Measurements from ENCODE around the gene TMEM203. TPM values are rescaled to one million over a fixed set of nuclear protein-coding genes. Genes with fewer than 3 reads are reported as not detected.

The TMEM203 gene
- total RNA-seq, 4 donors from 2014 or later: 24.7 to 45.9 (median 32.0) TPM

- H3K27ac ChIP-seq: no peak overlapping the region
- TF ChIP-seq POLR2A (IDR thresholded peaks at IDR 0.05): no peak
- no peak for TF ChIP-seq CTCF (IDR thresholded peaks at IDR 0.05 in 4 of 5, conservative IDR thresholded peaks at IDR 0.05 in 1 of 5)
- DNase-seq (no peak), ATAC-seq (no peak)
- in situ Hi-C loops (cut with MboI; ENCODE audit: low sequenced_read_pairs in 4 of 4) (no loop called here), intact Hi-C loops (cut with DNase I; ENCODE audit: low total_unique reads) (no loop called here)
- no peaks in the 10 kb centered on the region for H3K9me3 ChIP-seq
- peaks cover 0 to 10% (median 10%) of the 10 kb centered on the region in 3 donors for H3K27me3 ChIP-seq
- no peaks in the 10 kb centered on the region for H3K4me1 ChIP-seq
- H3K4me3 ChIP-seq: no peak overlapping the region
- peaks cover 0 to 24% of the 10 kb centered on the region in 2 donors for H3K36me3 ChIP-seq
Measured at GRCh38 chr9:137175345-137175961, 30.0 kb downstream of the TMEM203 start.

- intact Hi-C loops (cut with DNase I; ENCODE audit: low total_unique reads) (no loop called here), in situ Hi-C loops (cut with MboI; ENCODE audit: low sequenced_read_pairs in 4 of 4) (no loop called here)
- no peak for TF ChIP-seq CTCF (IDR thresholded peaks at IDR 0.05 in 4 of 5, conservative IDR thresholded peaks at IDR 0.05 in 1 of 5)
- no peak for TF ChIP-seq POLR2A (IDR thresholded peaks at IDR 0.05)
- no peak for DNase-seq
- no peak for ATAC-seq
- no peak overlapping the region for H3K27ac ChIP-seq
- no peaks in the 10 kb centered on the region for H3K4me1 ChIP-seq
- H3K36me3 ChIP-seq: peaks cover 0 to 18% of the 10 kb centered on the region in 2 donors
- no peaks in the 10 kb centered on the region for H3K9me3 ChIP-seq
- peaks cover 6 to 17% (median 17%) of the 10 kb centered on the region in 3 donors for H3K27me3 ChIP-seq
- no peak overlapping the region for H3K4me3 ChIP-seq
Measured at GRCh38 chr9:137174722-137175293, 30.6 kb downstream of the TMEM203 start.

- no peaks in the 10 kb centered on the region for H3K9me3 ChIP-seq
- TF ChIP-seq POLR2A (IDR thresholded peaks at IDR 0.05) (no peak), CTCF (IDR thresholded peaks at IDR 0.05 in 4 of 5, conservative IDR thresholded peaks at IDR 0.05 in 1 of 5) (no peak)
- H3K27me3 ChIP-seq: peaks cover 9 to 24% (median 17%) of the 10 kb centered on the region in 3 donors
- no peak overlapping the region for H3K27ac ChIP-seq
- no peak for DNase-seq
- H3K4me3 ChIP-seq: no peak overlapping the region
- ATAC-seq: no peak
- H3K4me1 ChIP-seq: peaks cover 0 to 4% of the 10 kb centered on the region in 2 donors
- H3K36me3 ChIP-seq: peaks cover 0 to 10% of the 10 kb centered on the region in 2 donors
- in situ Hi-C loops (cut with MboI; ENCODE audit: low sequenced_read_pairs in 4 of 4) (no loop called here), intact Hi-C loops (cut with DNase I; ENCODE audit: low total_unique reads) (no loop called here)
Measured at GRCh38 chr9:137173796-137174664, 31.4 kb downstream of the TMEM203 start.

GRCh38 chr9:137172901-137173795, 32.3 kb downstream of the TMEM203 start:
- TF ChIP-seq CTCF (IDR thresholded peaks at IDR 0.05 in 4 of 5, conservative IDR thresholded peaks at IDR 0.05 in 1 of 5): no peak
- no peak for TF ChIP-seq POLR2A (IDR thresholded peaks at IDR 0.05)
- H3K27ac ChIP-seq: no peak overlapping the region
- DNase-seq (no peak), ATAC-seq (no peak)
- H3K36me3 ChIP-seq: peaks cover 0 to 2% of the 10 kb centered on the region in 2 donors
- H3K9me3 ChIP-seq: no peaks in the 10 kb centered on the region
- in situ Hi-C loops (cut with MboI; ENCODE audit: low sequenced_read_pairs in 4 of 4) (no loop called here), intact Hi-C loops (cut with DNase I; ENCODE audit: low total_unique reads) (no loop called here)
- peaks cover 5 to 8% of the 10 kb centered on the region in 2 donors for H3K4me1 ChIP-seq
- H3K27me3 ChIP-seq: peaks cover 14 to 27% (median 22%) of the 10 kb centered on the region in 3 donors
- no peak overlapping the region for H3K4me3 ChIP-seq

All from gastrocnemius medialis (tissue), 4 donors.